T-helper 2 cell (primary cell): Measurements from ENCODE around the gene ATG4A.
A peak's percentile ranks its signal among the peaks of the same experiment; 100 is the strongest.

ENCODE experiments used
- DNase-seq, 5 experiments: peaks; one replicate each; pipeline versions ENCODE4 v3.0.0 to v3.0.0-alpha.2; 2012 to 2022
- total RNA-seq, 2 donors: gene quantifications; one replicate each; lab custom pipeline; 2026; lab: John Stamatoyannopoulos, UW

Gene ATG4A, protein sequence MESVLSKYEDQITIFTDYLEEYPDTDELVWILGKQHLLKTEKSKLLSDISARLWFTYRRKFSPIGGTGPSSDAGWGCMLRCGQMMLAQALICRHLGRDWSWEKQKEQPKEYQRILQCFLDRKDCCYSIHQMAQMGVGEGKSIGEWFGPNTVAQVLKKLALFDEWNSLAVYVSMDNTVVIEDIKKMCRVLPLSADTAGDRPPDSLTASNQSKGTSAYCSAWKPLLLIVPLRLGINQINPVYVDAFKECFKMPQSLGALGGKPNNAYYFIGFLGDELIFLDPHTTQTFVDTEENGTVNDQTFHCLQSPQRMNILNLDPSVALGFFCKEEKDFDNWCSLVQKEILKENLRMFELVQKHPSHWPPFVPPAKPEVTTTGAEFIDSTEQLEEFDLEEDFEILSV
- 9.7 to 14.9 reads per million in 2 donors for total RNA-seq

DNA sequence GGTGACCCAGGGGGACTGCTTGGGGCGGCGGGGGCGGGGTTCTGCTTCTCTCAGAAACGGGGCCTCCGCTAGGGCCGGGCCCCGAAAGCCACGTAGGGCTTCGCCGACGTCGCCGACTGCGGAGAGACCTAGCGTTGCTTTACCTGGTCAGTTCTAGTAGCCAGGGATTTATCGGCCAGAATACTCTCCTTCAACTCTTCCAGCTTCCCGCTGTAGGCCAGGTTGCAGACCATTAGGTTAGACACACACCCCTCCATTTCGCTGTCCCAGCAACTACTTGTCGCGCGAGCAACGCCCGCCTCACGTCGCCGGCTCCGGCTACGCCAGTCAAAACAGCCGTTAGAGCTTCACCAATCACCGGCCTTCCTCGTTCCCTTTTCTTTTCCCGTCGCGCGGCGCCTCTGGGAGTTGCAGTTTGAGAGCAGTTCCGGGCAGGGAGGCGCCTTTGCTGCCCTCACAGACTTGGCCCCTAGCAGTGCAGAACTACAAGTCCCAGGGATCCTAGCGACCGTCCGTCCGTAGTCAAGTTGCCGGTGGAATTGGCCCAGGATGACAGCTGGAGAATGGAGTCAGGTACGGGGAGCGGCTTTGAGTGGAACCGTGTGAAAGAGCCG is at the start of gene ATG4A, which contains the start of gene PSMD10:
Gene ATG4A, plus strand, starts transcription at position 515 of the 614 bp plus-strand sequence. Its CDS starts 49 bp downstream, at position 564.
Gene PSMD10, minus strand, starts transcription at position 279 of the 614 bp plus-strand sequence. Its CDS starts 22 bp downstream, at position 257.
- peak; percentile 66 to 96 (median 85) for DNase-seq

DNA sequence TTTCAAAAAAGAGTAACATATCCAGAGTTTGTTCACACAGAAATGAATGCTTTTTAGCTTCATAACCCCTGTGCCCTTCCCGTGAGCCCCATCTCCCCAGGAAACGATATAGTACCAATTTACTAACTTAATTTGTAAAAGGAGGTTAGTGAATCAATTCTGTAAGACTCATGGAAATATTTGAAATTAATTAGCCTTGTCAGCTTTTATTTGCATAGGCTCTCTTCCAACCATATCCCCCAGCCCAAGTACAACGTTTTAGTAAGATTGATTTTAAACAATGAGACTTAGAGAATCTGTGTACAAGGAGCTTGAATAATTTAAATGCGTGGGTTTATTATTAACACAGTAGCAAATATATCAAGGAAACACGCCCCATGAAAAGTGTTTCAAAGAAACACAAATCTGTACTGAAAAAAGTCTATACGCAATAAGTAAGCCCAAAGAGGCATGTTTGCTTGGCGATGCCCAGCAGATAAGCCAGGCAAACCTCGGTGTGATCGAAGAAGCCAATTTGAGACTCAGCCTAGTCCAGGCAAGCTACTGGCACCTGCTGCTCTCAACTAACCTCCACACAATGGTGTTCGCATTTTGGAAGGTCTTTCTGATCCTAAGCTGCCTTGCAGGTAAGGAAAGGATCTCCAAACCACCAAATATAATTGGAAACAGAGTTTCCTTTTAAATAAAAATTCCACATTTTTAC is 46.9 kb upstream of the ATG4A start, which contains the start of gene VSIG1:
Gene VSIG1, plus strand, starts transcription at position 512 of the 703 bp plus-strand sequence. Its CDS starts 66 bp downstream, at position 578.
- no peak for DNase-seq

DNA sequence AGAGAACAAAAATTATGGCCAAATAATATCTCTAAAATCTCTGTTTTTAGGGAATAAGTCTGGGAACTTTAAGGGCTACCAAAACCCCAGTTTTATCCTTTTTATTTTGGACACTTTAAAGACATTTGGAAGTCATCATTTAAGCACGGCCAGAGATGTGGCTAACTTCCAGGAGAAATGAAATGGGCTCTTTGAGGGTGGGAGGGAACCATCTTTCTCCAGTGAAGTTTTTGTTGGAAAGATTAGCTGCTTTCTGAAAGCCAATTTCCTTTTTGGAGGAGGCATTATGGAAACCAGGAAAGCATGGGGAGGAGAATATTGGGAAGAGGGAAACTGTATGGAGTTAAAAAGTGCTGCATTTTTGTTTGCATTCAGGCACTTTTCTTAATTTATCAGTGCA is 41.9 kb upstream of the ATG4A start:
- DNase-seq, result no peak

DNA sequence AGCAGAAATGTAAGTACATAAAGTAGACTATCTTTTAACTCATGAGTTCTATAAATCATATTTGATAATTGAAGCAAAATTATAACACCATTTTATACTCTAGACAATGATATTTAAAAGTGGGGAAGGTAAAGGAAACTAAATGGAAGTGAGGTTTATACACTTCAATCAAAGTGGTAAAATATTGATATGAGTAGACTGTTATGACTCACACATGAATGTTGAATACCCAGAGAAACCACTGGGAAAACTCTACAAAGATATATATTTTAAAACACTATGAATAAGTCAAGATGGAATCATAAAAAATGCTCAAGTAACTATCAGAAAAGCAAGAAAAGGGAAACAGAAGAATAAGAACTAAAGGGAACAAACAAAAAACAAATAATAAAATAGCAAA is 38.4 kb upstream of the ATG4A start:
- peak in 1 of 5 experiments; percentile 3 for DNase-seq

DNA sequence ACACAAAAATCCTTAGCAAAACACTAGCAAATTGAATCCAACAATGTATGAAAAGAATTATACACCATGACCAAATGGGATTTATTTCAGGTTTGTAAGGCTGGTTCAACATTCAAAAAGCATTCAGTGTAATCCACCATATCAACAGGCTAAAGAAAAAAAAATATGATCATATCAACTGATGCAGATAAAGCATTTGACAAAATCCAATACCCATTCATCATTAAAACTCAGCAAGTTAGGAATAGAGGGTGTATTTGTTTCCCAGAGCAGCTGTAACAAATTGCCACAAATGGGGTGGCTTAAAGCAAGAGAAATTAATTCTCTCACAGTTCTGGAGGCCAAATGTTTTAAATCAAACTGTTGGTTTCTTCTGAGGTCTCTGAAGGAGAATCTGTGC is 36.0 kb upstream of the ATG4A start:
- DNase-seq, result no peak

DNA sequence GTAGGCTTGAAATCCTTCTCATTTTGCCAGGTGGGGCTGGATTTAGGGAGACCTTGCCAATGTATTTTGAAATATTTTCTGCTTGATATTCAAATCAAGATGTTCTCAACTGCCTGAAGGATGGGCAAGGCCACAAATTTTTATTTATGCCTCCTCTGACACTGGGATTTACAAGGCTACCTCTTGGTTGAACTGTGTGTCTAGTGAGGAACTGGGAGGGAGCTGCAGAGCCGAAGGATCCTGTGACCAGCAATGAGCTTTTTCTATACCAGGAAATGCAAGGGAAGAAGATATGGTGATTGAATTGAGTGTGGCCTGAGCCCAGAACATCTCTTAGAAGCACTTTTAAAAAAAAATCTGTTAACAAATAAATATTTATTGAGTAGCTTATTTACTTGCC is 31.8 kb upstream of the ATG4A start:
- DNase-seq, result no peak

DNA sequence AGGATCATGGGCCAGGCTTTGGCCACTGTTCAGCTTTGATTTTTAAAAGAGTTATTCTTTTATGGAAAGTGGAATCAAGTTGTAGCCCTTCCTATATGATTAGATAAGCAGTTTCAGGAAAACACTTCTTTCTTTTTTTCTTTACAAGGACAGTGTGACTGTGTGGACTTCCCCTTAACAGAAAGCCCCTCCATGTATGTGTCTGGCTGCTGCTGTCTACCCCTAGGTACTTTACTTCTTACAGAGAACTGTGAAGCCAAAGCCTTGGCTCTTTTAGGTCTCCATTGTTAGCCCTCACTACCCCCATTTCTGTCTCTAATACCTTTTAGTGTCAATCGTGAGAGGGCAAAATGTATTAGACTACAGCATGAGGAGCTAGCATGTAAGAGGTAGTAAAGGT is 27.6 kb upstream of the ATG4A start:
- DNase-seq, result no peak

DNA sequence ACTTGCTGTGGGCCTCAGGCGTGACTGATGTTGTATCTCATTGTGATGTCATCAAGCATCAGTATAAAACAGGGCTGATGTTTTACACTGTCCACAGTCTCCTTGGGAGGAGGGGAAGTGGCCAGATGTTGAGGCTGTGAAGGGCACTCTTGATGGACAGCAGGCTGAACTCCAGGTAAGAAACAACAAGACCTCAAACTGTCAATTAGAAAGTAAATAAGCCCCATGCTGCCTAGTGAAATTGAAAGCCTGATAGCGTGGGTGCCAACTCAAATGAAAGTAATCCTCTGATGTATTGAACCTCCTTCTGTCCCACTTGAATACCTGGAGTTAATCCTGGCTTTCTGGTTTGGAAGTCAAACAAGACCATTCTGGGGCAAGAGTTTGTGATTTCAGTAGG is 27.0 kb upstream of the ATG4A start:
- DNase-seq, result no peak

DNA sequence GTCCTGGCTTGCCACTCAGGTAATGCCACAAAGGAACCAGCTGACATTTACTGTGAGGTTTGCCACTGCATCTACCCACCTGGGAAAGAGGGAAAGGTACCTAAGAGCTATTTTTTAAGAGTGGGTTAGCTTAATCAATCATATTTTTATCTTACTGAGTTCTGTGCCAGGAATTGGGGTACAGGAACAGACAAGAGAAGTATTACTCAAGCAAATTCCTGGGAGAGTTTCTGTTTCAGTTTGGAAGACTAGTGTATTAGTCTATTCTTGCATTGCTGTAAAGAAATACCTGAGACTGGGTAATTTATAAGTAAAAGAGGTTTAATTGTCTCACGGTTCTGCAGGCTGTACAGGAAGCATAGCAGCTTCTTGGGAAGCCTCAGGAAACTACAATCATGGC is 23.5 kb upstream of the ATG4A start:
- DNase-seq, result no peak

DNA sequence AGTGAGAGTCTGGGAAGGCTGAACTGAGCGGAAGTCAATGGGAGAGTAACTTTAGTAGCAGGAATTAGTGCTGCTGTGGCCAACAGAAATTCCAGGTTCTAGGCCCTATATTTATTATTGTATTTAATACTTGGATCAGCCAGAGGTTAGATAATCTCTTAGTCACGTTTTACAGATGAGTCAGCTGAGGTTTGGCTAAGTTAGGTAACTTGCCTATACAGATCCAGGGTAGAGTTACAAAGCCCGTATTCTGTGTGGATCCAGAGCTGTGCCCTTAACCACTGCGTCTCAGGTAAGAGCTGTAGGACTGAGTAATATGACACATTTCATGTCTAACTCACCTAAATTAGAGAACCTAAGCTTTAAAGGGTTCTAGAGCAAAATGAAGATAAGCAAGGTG is 20.7 kb upstream of the ATG4A start:
- DNase-seq, result no peak

DNA sequence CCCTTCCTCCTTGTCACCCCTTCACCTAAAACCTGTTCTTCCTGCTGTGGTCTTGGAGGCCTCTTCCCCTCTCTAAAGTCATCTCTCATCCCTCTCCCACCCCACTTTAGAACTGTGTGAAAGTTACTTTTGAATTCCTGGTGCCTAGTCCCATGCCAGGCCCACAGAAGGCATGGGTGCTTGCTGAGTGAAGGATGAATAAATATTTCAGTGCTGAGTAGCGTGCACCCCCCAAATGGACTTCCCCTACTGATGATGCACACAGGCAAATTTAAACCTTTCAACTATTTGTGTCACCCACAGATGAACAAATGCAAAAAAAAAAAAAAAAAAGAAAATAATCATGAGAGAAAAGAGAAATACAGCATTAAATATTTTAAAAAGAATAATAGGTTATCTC is 20.0 kb upstream of the ATG4A start:
- DNase-seq, result no peak

DNA sequence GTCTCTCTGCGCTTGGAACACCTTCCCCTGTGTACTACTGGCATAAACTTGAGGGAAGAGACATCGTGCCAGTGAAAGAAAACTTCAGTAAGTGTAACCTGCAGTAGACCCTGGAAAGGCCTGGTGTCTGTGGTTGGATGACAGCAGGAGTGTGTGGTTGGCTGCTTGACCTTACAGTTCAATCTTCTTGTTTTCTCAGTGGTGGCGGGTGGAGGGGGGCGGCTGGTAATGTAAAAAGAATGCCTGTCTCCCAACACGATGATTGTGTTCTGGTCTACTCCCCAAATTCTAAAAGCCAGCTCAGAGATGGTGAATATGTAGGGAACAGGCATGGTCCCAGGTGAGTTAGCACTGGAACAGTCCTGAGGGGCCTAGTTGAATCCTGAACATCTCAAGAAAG is 18.8 kb upstream of the ATG4A start:
- DNase-seq, result no peak

DNA sequence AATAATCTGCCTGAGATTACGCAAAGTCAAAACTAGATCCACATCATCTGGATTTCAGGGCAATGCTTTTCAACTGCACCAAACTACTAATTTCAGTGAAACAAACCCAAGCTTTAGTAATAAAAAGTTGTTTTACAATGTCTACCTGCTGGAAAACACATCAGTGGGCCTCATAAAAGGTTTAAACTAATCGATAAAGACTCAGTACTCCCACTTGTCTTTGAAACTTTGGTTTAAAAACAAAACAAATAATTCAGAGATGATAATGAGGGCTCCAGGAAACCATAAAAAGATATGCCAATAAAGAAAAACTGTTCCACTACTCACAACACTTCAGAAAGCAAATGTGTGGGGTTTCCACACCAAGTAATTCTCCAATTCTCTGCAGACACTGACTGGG is 10.5 kb upstream of the ATG4A start:
- no peak for DNase-seq

DNA sequence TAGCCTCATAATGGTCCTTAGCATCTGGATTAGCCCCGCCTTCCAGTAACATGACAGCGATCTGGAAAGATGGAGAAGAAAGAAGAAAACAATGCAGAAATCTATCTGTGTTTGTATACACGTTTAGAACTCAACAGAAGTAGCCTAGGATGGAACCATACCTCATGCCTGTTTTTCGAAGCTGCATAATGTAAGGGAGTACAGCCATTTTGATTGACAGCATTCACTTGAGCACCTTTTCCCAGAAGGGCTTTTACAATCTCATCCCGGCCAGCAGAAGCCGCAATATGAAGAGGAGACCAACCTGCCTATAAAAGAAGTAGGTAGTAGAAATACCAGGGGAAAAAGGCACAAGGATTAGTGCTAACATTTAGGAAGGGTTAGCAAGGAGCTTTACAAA is 3.8 kb upstream of the ATG4A start:
- no peak for DNase-seq

DNA sequence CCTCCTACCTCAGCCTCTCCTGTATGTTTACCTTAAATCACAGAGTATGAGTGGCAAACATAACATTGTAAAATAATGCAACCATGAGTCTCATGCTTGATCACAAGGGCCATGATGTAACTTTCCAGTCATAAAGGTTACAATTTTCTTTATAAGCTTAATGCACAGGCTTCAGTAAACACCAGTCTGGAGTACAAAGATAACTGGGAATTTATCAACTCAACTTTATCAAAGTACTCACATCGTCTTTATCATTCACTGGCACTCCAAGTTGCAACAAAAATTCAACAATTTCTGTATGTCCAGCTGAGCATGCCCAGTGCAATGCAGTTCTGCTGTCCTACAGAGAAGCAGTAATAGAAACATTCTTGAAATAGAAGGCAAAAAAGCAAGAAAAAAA is 3.1 kb upstream of the ATG4A start:
- DNase-seq, result no peak

DNA sequence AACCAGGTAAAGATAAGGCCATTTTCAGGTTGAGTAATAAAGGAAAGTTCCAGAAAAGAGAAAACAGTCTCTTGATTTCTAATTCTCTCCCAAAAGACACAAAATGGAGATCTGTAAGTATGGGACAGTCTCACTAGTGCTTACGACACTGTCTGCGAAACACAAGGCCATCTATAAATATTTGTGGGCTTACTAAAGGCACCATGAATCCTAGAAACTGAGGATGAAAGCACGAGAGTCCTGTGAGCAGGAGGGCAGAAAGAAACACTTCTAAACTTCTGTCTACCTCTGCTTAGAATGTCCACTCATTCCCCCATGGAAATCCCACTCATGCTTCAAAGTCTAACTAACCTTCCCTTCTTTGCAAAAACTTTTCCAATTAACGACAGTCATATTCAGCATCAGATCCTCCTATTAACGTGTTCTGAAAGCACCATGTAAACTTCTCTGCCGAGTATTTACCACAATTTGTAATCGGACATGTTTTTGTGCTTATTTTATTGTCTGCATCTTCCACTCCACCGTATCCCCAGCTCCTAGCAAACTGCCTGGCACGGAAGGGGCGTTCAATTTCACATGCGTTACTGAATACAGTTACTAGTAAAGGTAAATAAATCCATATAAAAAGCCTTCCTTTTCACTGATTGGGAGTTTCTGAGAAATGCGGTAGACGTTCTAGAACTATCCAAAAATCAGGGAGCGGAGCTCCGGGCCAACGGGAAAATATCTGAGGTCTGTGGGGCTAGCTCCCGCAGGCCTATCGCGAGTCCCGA is 901 bp upstream of the ATG4A start:
- peak in 1 of 5 experiments; percentile 12 for DNase-seq

DNA sequence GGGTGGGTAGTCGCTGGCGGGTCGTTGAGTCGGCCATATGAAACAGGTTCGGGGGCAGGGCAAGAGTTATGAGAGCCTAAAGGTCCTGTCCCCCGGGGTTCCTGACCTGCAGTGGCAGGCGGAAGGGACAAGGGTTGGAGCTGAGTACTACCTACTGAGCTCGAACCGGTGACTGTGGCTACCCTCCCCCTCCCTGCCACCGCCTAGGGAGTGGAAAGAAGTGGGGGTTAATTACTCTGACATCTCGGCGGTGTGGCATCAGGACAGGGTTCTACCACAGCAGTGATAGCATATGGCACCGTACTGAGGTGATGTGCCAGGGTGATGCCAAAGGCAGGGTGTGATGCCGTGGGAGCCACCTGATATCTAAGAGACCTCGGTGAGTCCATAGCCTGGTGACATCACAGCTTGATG is 307 bp downstream of the ATG4A start:
- DNase-seq, result peak in 1 of 5 experiments; percentile 41

DNA sequence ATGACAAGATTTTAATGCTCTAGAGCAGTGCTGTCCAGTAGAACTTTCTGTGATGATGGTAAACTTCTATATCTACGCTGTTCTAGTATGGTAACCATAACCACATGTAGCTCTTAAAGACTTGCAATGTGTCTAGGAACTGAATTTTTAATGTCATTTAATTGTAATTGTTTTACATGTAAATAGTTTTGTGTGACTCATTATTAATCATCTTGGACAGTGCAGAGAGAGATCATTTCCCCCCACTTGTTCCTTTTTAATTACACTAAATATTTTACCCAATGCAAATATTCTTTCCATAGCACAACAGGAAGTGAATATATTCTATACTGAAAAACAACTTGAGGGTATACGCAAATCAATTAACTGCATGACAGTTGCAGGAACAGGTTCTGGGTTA is 5.8 kb downstream of the ATG4A start:
- no peak for DNase-seq

DNA sequence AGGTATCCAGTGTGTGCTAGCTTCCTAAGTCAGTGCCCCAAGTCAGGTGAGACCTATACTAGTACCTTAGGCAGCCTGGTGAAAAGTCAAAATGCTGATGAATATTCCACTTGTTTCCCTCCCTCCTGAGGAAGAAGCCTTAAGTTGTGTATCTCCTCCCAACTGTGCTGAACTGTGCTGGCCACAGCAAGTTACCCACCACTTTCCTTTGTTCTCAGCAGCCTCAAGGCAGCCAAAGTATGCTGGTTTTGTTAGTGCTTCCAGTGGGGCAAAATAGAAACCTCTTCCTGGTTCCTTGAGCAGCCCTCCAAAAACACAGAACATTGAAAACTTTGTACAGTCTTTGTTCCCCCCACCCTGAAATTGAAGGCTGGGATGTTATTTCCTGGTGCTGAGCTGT is 13.9 kb downstream of the ATG4A start:
- no peak for DNase-seq

DNA sequence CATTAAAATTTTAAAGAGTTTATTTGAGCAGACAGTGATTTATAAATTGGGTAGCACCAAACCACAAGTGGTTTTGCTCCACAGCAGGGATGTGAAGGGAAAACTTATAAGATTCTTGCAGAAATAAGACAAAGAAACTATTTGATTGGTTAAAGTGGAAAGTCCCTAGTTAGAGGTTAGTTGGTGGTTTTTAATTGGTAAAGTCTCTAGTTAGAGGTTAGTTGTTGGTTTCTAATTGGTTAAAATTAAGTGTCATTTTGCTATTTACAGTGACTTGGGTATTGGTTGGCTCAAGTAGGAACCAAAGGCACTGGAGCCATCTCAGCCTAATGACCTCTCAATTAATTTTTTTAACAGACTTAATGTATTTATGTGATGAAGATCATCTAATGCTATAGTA is 23.0 kb downstream of the ATG4A start:
- no peak for DNase-seq

DNA sequence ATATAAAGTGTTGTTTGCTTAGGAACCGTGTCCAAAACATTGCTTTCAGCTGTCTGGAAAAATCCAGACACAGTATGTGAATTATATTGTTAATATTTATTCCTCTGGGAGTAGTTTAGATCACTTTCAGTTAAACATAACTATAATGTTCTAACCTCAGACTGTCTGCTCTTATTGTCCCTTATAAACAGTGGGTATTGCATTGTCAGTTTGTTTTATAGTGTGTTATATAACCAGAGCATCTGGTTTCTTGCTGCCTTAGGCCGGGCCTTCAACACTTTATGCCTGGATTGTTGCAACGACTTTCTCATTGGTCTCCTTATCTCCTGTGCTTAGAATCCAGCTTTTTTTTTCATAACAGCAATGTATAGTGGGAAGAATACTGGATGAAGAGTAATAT is 26.4 kb downstream of the ATG4A start:
- DNase-seq, result no peak

DNA sequence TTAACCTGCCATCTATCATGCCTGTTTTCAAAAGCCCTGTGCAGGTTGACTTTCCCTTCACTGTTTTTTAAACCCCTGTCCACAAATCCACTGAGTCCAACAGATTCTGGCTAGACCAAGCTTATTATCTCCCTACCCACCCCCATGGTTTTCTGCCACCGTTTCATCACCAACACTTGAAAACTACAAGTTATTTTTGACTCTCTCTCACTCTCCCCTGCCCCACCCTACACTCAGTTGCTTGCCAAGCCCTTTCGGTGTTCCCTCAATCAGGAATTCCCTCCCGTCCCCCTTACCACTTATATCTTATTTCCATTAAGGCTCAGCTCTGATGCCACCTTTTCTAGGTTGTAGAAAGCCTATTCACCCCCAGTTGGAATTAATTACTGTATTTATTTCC is 29.7 kb downstream of the ATG4A start:
- no peak for DNase-seq

DNA sequence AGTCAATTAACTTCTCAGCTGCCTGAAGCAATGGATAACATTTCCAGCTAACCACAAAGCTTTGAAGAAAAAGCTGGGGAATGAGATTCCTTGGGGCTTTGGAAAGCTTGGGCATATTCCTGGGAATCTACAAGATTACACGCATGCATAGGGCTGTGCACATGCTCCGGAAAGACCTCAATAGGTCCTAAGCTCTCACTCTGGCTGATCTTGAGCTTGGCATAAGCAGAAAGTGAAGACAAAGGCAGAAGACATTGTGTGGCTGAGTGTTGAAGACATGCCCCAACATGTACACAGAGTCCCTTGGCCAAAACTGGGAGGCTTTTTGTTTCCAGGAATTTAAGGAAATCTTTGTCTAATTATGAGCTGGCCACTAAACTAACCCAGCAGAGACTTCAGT is 31.2 kb downstream of the ATG4A start:
- DNase-seq, result no peak
